HG03520 (cell line): Measurements from ENCODE around the gene MYPOP.
"Not testable (repeated sequence)": the region's sequence is repeated elsewhere in the genome, so short reads cannot be mapped to it uniquely, and the experiment has no call there.

Experiments used
- ATAC-seq: cut with Tn5 transposase; IDR thresholded peaks from one replicate; pipeline ENCODE4 v1.9.1; 2021; ENCODE audit warnings: mild to moderate bottlenecking, moderate library complexity; ENCODE audit not compliant: unreplicated experiment

MYPOP gene

DNA sequence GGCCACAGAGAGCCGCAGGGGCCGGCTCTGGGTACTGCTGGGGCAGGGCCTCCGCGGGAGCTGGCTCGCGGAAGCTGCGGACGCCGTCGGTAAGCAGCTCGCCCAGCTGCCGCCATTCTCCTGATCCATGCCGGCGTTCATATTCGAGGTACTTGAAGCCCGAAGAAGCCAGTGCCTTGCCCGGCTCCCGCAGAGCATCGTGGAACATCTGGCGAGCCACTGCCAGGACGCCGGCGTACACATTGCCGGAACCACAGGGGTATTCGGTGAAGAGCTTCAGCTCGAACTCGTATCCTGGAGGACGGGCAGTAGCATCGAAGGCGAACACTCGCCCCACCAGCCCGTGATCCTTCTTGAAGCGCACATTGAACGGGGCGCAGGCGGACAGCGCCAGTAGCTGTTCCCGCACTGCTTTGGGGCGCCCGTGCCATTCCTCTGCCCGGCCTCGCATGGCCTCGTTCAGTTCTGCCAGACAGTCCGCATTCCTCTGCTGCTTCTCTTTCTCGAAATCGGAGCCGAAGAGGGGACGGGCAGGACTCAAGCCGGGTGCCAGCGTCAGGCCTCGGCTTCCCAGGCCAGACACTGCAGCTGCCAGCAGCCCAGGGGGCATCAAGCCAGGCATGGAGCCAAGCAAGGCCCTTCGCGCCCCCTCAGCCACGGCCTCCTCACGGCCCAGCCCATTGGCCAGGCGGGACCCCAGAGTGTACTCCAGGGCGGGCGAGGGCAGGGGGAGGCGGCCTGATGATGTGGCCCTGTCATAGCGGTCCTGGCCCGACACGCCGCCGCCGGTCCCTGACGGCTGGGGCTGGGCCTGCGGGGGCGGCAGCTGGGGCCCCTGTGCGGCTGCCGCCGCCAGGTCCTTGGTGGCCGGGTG, 17.5 kb downstream of the MYPOP start:
- no peak for ATAC-seq

DNA sequence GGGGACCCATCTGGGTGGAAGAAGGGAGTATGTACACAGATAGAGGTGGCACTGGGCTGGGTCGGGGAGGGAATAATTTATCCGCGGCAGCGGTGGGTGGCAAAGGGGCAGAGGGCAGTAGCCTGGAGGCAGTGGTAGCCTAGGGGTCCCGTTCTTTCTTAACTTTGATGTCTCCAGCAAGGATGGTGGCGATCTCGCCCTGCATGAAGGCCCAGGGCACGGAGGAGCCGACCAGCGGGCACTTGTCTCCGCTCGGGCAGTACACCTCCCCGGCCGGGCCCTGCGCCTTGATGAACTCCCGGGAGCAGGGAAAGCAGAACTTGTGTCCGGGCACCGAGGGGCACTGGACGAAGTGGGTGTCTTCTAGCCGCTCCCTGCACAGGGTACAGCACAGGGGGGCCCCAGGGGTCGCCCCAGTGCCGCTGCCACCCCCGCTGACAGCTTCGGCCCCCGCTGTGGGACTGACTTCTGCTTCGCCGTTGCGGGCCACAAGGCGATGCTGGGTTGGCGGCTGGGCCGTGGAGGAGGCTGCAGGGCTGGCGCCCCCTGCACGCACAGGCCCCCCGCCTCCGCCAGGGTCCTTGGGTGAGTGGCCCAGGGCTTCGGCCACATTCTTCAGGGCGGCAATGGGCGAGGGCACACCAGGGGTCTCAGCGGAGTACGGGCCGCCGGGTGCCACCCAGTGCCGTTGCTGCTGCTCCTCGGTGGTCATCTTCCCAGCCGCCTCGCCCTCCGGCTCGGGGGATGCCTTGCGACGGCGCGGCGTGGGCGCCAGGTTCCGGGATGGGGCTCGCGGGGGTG, 18.3 kb downstream of the MYPOP start:
- ATAC-seq: no peak

DNA sequence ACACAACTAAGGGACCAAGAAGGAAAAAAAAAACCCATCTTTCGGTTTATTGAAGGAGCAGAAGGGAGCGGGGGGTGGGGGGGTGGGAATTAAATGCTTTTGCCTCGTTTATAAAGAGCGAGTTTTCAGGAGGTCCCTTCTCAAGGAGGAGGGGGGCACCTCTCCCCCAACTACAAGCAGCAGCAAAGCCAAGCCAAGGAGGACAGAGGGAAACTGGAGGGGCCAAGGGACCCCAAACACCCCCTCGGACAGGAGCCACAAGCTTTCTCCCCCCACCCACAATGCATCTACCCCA, 18.9 kb downstream of the MYPOP start:
- ATAC-seq: no peak

DNA sequence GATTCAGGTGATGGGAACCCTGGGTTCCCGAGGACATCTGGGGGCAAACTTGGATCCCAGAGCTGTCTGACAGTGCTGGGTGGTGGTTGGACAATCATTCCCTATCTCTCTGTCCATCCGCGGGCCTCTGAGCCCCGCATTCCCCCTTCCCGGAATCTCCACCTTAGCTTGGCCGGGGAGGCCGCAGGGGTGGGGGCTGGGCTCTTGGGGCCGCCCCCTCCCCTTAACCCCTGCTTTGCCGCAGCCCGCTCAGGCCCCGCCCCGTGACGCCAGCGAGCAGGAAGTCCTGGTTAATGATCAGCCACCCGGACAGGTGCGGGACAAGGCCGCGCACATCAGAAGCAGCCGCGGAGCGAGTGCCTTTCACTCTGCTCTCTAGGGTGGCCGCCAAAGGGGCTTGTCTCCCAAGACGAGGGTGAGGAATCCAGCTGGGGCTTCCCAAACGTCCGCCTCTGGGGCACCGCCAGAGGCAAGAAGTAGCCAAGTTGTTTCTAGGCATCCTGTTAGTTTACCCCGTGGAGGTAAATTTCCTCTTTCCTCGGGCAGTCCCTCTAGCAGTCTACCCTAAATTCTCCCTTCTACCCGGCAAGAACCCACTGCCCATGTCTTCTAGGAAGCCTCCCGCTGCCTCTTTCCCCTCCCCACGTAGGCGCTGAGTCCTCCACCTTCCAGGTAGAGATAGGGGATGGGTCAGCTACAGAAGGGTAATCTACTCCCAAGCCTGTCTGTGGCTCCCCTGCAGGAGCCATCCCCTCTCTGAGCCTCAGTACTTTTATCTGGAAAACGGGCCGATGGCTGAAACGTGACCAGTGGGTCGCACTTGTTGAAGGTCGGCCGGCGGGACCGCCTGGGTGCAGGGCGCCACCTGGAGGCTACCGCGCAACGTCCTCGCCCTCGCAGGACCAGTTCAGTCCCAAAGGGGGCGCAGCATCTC, 19.5 kb downstream of the MYPOP start:
- ATAC-seq: no peak

DNA sequence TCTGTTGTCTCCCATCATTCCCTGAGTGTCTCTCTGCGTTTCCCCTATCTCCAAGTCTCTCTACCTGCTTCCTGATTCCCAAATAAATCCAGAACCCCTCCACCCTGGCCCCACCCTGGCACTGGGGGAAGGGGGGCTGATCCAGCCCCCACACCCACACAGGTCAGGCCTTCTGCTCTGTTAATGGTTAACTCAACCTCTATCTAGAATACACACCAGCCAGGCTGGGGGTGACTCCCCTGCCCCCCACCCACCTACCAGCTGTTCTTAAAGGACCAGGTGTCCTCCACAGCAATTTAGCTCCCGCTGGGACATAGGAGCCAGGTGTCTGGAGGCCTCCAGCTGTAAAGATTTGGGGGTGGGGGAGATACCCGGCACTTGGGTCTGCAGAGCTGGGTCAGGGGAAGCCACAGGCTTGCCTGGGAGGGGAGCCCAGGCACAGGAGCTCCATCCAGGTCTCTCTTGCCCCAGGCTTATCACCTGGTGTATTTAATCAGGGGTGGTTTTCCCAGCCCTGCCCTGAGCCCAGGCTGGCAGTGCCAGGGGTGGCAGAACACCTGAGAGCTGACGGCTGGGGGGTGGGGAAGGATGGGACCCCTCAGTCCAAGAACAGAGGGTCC, 20.4 kb downstream of the MYPOP start:
- ATAC-seq: no peak

DNA sequence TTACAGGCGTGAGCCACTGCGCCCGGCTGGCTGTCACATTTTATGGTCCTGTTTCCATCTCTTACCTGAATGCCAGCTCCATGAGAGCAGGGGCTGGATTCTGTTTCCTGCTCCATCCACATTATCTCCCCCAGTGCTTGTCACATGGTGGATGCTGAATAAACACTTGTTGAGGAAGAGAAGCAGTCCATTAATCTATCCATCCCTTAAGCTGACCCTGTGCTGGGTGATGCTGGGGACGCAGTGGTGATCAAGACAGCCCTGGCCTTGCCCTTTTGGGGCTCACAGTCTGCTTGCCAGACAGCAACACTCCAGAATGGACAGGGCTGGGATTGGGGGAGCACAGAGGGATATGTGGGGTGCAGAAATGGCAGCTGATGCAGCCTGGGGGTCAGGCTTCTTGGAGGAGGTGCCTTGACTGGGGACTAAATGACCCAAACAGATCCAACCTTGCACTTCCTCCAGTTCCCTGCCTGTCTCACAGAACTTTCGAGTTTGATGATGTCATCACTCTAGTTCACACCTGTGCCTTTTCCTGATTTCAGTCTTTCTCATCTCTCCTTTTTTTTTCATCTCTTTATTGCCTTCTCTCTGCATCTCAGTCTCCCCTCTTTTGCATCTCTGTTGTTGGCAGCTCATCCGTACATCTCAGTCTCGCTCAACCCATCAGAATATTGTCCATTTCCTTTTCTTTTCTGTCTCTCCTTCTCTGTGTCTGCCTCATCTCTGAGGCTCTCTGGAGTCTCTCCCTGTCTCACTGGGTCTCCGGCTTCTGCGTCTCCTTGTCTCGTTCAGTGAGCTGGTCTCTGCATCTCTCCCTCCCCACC, 21.1 kb downstream of the MYPOP start:
- no peak for ATAC-seq

DNA sequence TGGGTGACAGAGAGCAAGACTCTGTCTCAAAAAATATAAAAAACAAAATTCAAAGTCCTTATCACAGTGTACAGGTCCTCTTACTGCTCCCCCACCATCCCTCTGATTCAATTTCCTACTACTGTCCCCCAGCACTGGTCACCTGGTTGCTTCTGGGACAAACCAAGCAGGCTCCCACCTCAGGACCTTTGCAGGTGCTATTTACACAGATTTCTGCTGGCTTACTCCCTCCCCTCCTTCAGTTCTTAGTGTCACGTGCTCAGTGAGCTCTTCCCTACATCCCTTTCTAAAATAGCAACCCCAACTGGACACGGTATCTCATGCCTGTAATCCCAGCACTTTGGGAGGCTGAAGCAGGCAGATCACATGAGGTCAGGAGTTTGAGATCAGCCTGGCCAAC, 22.4 kb downstream of the MYPOP start:
- ATAC-seq: no peak

DNA sequence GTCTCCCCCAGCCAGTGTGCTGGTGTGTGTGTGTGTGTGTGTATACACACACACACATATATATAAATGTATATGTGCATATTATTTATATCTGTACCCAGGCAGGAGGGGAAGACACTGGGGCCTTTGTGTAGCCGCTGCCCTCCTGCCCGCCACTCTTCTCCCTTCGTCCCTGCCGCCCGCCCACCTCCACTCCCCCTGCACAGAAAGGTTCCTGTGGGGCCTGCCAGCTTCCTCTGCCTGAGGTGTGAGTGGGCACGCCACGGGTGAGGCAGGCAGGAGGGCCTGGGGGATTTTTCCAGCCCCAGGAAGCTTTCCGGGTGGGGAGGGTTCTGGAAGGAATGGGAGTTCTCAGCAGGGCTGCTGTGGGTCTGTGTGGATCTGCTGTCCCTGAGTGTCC, 23.4 kb downstream of the MYPOP start:
- ATAC-seq: no peak

DNA sequence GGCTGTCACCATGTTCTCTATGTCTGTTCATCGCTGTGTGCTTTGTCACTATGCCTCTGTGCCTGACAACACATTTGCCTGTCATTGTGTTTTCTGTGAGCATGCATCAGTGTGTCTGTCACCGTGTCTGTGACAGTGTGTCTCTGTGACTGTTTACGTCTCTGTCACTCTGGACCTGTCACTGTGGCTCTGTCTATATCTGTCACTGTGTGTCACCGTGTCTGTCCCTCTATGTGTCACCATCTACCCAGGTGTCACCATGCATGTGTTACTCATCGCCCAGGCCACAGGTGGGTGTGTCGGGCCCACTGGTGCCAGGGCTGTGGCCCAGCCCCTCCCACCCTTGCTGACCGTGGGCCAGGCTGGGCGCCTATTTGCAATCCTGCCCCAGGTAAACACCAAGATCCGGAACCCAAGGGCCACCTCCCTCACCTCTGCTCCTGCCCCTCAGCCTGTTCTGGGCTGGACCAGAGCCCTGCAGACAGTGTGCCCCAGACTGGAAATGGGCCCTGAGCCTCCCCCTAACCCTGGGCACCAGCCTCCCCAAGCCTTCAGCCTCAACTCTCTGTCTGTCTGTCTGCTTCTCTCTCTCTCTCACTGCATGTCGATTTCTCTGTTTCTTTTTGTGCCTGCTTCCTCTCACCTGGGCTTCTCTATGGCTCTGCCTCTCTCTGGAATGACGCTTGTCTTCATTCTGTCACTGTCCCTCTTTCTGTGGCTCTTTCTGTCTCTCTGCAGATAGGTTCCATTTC, 24.2 kb downstream of the MYPOP start:
- no peak for ATAC-seq

DNA sequence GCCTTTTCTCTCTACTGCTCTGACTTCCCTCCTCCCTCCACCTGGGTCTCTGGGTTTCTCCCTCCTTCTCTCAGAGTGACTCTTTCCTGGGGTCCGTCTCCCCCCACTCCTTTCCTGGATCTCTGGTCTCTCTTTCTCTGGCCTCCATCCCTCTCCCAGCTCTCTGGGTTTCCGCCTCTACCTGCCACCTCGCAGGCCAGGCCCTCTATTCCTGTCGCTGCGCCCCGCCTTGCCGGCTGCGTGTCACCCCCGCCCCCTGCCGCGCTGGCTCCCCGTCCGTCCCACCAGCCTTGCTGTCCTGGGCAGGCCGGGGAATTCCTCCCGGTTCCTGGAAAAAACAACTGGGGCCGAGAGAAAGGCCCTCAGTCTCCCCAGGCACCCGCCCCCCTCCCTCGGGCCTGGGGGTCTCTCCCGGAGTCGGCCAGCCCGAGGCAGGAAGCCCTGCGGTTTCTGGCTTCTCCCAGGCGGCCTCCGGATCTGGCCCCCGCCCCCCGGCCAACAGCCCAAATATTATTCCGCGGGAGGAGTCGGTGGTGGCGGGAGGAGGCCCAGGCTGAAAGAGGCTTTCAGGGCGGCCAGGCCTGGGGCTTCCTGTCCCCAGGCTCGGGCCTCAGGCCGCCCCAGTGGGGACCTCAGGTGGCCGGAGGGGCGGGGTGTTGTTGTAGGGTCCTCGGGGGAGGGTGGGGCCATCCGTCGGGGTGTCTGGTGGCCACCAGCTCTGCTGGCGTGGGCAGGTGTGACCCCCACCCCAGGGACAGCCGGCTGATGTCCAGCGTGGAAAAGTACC, 25.8 kb downstream of the MYPOP start:
- no peak for ATAC-seq

DNA sequence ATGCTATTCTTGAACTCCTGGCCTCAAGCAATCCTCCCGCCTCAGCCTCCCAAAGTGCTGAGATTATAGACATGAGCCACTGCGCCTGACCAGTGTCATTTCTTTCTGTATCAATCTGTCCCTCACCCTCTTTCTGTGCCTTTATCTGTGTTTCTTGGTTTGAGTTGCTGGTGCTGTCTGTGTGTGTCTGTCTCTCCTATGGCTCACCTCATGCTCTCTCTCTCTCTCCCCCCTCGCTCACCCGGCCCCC, 26.3 kb downstream of the MYPOP start:
- ATAC-seq: no peak

DNA sequence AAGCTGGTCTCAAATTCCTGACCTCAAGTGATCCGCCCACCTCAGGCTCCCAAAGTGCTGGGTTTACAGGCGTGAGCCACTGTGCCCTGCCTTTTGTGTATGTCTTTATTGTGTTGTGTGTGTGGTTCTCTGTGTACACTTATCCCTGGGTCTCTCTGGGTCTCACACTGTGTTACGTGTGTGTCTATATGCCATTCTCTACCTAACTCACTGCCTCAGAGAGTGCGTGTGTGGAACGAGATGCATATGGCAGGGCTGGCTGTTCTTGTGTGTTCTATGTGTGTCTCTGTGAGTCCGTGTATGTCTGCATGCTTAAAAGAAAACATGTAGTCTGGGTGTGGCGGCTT, 27.8 kb downstream of the MYPOP start:
- ATAC-seq: no peak

DNA sequence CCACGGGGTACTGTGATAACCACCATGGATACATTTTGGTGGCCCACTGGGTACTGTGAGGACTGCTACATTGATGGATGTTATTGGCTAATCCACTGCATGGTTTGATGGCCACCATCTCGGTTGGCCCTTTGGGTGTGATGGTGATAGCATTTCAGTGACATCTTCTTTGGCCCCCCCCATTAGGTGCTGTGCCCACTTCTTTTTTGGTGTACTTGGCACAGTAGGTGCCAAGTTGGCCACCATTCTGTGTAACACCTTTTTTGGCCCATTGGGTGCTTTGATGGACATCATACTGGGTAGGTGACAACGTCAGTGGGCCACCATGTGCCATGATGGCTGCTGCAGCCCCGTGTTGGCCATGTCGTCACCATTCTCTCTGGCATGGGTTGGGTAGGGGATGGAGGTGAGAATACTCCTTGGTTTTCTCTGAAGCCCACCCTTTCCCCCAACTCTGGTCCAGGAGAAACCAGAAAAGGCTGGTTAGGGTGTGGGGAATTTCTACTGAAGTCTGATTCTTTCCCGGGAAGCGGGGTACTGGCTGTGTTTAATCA, 29.1 kb downstream of the MYPOP start:
- ATAC-seq: no peak

DNA sequence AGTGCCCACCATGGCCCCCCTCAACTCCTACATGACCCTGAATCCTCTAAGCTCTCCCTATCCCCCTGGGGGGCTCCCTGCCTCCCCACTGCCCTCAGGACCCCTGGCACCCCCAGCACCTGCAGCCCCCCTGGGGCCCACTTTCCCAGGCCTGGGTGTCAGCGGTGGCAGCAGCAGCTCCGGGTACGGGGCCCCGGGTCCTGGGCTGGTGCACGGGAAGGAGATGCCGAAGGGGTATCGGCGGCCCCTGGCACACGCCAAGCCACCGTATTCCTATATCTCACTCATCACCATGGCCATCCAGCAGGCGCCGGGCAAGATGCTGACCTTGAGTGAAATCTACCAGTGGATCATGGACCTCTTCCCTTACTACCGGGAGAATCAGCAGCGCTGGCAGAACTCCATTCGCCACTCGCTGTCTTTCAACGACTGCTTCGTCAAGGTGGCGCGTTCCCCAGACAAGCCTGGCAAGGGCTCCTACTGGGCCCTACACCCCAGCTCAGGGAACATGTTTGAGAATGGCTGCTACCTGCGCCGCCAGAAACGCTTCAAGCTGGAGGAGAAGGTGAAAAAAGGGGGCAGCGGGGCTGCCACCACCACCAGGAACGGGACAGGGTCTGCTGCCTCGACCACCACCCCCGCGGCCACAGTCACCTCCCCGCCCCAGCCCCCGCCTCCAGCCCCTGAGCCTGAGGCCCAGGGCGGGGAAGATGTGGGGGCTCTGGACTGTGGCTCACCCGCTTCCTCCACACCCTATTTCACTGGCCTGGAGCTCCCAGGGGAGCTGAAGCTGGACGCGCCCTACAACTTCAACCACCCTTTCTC, 30.1 kb downstream of the MYPOP start:
- no peak for ATAC-seq

DNA sequence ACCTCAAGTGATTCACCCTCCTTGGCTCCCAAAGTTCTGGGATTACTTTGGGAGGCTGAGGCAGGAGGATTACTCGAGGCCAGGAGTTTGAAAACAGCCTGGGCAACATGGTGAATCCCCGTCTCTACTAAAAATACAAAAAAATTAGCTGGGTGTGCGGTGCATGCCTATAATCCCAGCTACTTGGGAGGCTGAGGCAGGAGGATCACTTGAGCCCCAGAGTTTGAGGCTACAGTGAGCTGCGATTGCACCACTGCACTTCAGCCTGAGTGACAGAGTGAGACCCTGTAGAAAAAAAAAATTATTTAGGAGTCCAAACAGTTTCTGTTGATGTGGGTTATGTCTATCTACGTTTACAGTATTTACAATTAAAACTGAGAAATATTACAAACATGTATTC, 31.6 kb downstream of the MYPOP start:
- ATAC-seq: no peak

DNA sequence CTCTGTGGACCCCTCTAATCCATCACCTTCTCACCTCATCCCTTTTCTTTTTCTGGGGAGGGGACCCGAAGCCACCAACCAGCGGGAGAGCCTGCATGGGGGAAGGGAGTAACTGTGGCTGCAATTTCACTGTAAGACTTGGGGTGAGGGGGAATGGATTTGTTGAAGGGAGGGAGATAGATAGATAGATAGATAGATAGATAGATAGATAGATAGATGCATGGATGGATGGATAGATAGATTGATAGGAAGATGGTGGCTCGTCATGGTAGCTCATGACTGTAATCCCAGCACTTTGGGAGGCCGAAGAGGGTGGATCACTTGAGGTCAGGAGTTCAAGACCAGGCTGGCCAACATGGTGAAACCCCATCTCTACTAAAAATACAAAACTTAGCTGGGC, 35.2 kb downstream of the MYPOP start:
- ATAC-seq: not testable (repeated sequence)

DNA sequence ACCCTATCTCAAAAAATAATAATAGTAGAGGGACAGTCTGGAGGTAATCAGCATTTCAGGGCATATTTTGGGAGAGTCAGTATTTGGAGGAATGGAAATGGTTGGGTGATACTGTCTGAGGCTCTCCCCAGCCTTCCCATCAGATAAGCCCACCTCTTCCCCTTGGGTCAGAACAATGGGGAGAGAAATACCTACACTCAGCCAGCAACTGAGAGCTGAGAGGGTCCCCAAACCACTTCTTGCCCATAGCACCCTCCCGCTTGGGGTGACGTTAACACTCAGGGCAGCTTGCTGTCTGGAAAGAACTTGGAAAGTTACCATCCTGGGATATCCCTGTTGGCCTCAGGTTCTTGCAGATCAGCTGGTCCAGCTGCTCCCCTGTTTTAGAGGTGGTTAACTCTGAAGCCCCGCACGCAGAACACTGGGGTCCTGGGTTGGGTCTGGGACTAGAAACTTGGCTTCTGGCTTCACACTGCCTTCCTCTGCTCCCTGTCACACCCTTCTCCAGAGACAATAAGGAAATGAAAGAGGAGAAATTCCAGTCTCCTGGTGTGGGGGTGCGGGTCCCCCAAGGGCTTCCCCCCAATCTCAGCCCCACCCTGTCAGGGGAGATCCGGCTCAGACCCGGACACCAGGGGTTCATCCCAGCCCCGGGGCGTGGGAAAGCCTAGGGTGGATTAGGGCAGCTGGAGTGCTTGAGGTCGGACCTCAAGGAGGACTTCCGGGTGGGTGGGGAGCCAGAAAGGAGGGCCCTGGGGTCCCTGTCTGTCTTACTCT, 35.8 kb downstream of the MYPOP start:
- no peak for ATAC-seq
